Right renal cortex interstitium (tissue), 3 donors: ENCODE measurements around the gene DNLZ. TPM values are rescaled to one million over a fixed set of nuclear protein-coding genes. Genes with fewer than 3 reads are reported as not detected.

Experiments used
- polyA plus RNA-seq, 3 donors: library from polyadenylated mRNA; unstranded; fragments of 120-200 nt; gene quantifications; one replicate each; pipeline ENCODE4 v1.2.1, GENCODE V29; 2013; ENCODE audit not compliant: insufficient read length in 3 of 3

Gene DNLZ
- polyA plus RNA-seq, 3 donors: 3.2 to 16.1 (median 4.8) TPM

Other genes starting within 250 kb of the DNLZ start
- 10 to 100 TPM; 15.5 to 17.5 (median 16.3) TPM for gene TMEM250, start 244.9 kb downstream of the DNLZ start, polyA plus RNA-seq
- gene LHX3, start 158.6 kb downstream of the DNLZ start, polyA plus RNA-seq: not detected
- 10 to 100 TPM; 13.9 to 18.8 (median 14.2) TPM for gene QSOX2, start 117.9 kb downstream of the DNLZ start, polyA plus RNA-seq
- gene CCDC187, start 59.6 kb downstream of the DNLZ start, polyA plus RNA-seq: 1 to 10 TPM; 1.3 to 1.7 (median 1.4) TPM
- gene GPSM1, start 36.2 kb downstream of the DNLZ start, polyA plus RNA-seq: 10 to 100 TPM; 22.2 to 22.9 (median 22.7) TPM
- gene CARD9, start 9.9 kb upstream of the DNLZ start, polyA plus RNA-seq: 1 to 10 TPM; 1.5 to 1.7 (median 1.7) TPM
- 10 to 100 TPM in 1 of 3 donors, 1 to 10 TPM in 2; 9.5 to 12.1 (median 9.7) TPM for gene SNAPC4, start 36.4 kb upstream of the DNLZ start, polyA plus RNA-seq
- gene ENTR1, start 46.9 kb upstream of the DNLZ start, polyA plus RNA-seq: 10 to 100 TPM; 37.6 to 46.7 (median 40.7) TPM
- 10 to 100 TPM; 66.9 to 70.7 (median 69.3) TPM for gene PMPCA, start 46.9 kb upstream of the DNLZ start, polyA plus RNA-seq
- 10 to 100 TPM in 2 of 3 donors, 1 to 10 TPM in 1; 9.7 to 11.0 (median 10.7) TPM for gene INPP5E, start 76.1 kb upstream of the DNLZ start, polyA plus RNA-seq
- 10 to 100 TPM; 48.7 to 58.0 (median 56.8) TPM for gene SEC16A, start 119.3 kb upstream of the DNLZ start, polyA plus RNA-seq
- gene NOTCH1, start 182.3 kb upstream of the DNLZ start, polyA plus RNA-seq: 10 to 100 TPM; 21.0 to 24.5 (median 22.3) TPM